ENCODE measurements around the gene PCNA.

DNA sequence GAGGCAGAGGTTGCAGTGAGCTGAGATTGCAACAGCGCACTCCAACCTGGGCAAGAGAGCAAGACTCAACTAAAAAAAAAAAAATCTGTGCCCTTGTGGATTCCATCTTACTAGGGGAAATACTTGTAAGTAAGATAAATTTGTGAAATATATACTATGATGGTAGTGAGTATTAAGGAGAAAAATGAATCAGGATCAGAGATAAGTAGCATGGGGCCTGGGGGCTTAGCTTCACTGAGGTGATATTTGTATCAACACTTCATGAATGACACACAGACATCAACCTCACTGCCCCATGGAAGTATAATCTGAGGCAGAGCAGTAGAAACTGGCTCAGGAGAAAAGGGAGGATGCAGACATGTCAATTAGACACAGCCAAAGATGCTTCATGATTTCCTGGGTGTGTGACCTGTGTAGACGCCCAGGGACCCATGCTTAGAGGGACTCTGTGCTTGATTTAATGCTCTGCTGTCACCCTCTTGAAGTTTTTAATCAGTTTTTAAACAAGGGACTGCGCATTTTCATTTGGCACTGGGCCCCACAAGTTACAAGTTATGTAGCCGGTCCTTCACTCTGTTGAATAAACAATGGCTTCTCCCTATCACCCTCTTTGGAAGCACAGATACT is 41.9 kb downstream of the PCNA start:
- TF ChIP-seq, protein P1, sequence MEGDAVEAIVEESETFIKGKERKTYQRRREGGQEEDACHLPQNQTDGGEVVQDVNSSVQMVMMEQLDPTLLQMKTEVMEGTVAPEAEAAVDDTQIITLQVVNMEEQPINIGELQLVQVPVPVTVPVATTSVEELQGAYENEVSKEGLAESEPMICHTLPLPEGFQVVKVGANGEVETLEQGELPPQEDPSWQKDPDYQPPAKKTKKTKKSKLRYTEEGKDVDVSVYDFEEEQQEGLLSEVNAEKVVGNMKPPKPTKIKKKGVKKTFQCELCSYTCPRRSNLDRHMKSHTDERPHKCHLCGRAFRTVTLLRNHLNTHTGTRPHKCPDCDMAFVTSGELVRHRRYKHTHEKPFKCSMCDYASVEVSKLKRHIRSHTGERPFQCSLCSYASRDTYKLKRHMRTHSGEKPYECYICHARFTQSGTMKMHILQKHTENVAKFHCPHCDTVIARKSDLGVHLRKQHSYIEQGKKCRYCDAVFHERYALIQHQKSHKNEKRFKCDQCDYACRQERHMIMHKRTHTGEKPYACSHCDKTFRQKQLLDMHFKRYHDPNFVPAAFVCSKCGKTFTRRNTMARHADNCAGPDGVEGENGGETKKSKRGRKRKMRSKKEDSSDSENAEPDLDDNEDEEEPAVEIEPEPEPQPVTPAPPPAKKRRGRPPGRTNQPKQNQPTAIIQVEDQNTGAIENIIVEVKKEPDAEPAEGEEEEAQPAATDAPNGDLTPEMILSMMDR (IDR thresholded peaks at IDR 0.05; ENCODE audit: insufficient read depth, low read length, poor library complexity, severe bottlenecking), result no peak
- TF ChIP-seq EZH2phosphoT487 (conservative IDR thresholded peaks at IDR 0.05; ENCODE audit: low read length), result no peak
